Spleen (tissue), 11 donors: Measurements from ENCODE around the gene IDUA. TPM values are rescaled to one million over a fixed set of nuclear protein-coding genes. Genes with fewer than 3 reads are reported as not detected.

Experiments used
- DNase-seq: peaks from one replicate; pipeline ENCODE4 v3.0.0-alpha.2; 2020
- H3K27ac ChIP-seq, 8 donors: fragments of 200-600 bp; sonication (generic) in 7 of 8; 1 replicate in 4 of 8; 2 replicates in 4 of 8; pipeline versions ENCODE4 v1.5.0 to v1.8.0; 2016 to 2021; ENCODE audit warnings: inconsistent platforms in 4 of 8, mild to moderate bottlenecking in 4 of 8, moderate library complexity in 1 of 8
- H3K27me3 ChIP-seq, 7 donors: fragments of 200-600 bp; sonication (generic) in 6 of 7; replicated peaks in 1 of 7; 1 replicate in 4 of 7; 2 replicates in 3 of 7; pipeline versions ENCODE4 v1.5.0 to v1.8.0; 2016 to 2021; ENCODE audit warnings: inconsistent platforms in 3 of 7, mild to moderate bottlenecking in 1 of 7
- H3K36me3 ChIP-seq, 6 donors: fragments of 200-600 bp; sonication (generic) in 5 of 6; 1 replicate in 4 of 6; 2 replicates in 2 of 6; pipeline versions ENCODE4 v1.5.0 to v1.8.0; 2016 to 2021; ENCODE audit warnings: inconsistent platforms in 2 of 6
- H3K4me1 ChIP-seq, 6 donors: fragments of 200-600 bp; sonication (generic) in 5 of 6; 1 replicate in 3 of 6; 2 replicates in 3 of 6; pipeline versions ENCODE4 v1.5.0 to v1.8.0; 2016 to 2021; ENCODE audit warnings: inconsistent platforms in 3 of 6
- H3K4me3 ChIP-seq, 8 donors: fragments of 200-600 bp; sonication (generic) in 7 of 8; 1 replicate in 4 of 8; 2 replicates in 4 of 8; pipeline versions ENCODE4 v1.5.0 to v1.8.0; 2016 to 2021; ENCODE audit warnings: inconsistent platforms in 4 of 8, mild to moderate bottlenecking in 4 of 8, moderate library complexity in 2 of 8
- H3K9me3 ChIP-seq, 8 donors: fragments of 200-600 bp; sonication (generic) in 7 of 8; 1 replicate in 4 of 8; 2 replicates in 4 of 8; pipeline versions ENCODE4 v1.5.0 to v1.8.0; 2016 to 2021; ENCODE audit warnings: inconsistent platforms in 4 of 8
- POLR2A ChIP-seq, 3 donors: fragments of 450-650 bp; IDR thresholded peaks; one replicate each; pipeline ENCODE4 v1.5.1; 2017; ENCODE audit warnings: antibody characterized with exemption in 3 of 3, mild to moderate bottlenecking in 1 of 3
- POLR2AphosphoS5 ChIP-seq, 3 donors: sonication (generic); formaldehyde crosslinking; IDR thresholded peaks; one replicate each; pipeline ENCODE4 v1.5.1; 2017; ENCODE audit warnings: antibody characterized with exemption in 3 of 3
- WGBS, 5 donors: extraction: QIAGEN DNeasy Blood & Tissue Kit in 3 of 5; methylation state at CpG; one replicate each; pipeline versions ENCODE4 v1.1.5 to v1.1.7; 2013 to 2018; 5-methylcytosine and 5-hydroxymethylcytosine counted together
- intact Hi-C: fragments of 100-400 bp; cut with DNase I; formaldehyde crosslinking; loops from one replicate; pipeline ENCODE4 v1.15.0; 2023; ENCODE audit warnings: low total_unique reads
- polyA plus RNA-seq, 3 donors: library from polyadenylated mRNA; stranded (reverse); fragments of 200-250 nt; gene quantifications; one replicate each; pipeline ENCODE4 v1.2.1, GENCODE V29; 2013
- total RNA-seq, 7 donors: library from RNA; depleted of rRNA in 3 of 7; stranded (reverse); fragments of >200 nt in 3 of 7; fragmentation: NEBNext Ultra II Directional in 4 of 7; extraction: Animal tissue kit (Norgen Biotek cat#: 25700) in 4 of 7; gene quantifications; one replicate each; pipeline versions ENCODE4 v1.1.0 to v1.2.1, GENCODE V29; 2016 to 2021
- TF ChIP-seq, protein P1 (sequence below), 11 experiments: fragments of 200-600 bp in 7 of 11; fragments of 450-650 bp in 4 of 11; sonication (generic) in 4 of 11; IDR thresholded peaks in 8 of 11; conservative IDR thresholded peaks in 3 of 11; 1 replicate in 7 of 11; 2 replicates in 4 of 11; pipeline versions ENCODE4 v1.4.0 to v1.8.0; 2016 to 2021; ENCODE audit warnings: antibody characterized with exemption in 11 of 11, inconsistent platforms in 4 of 11, mild to moderate bottlenecking in 1 of 11
- donor health status: healthy with polysubstance abuse.
- donor health status: DM: no; HTN: no; CAD: no; lungs with moderate emphysema.
- donor health status: DM: no; HTN: no; CAD: no.
- donor health status: Bipolar disorder and iron deficiency.
- donor health status: healthy.
- donor health status: DM: no; HTN: no; CAD: no.
- donor health status: DM: yes; HTN: yes; CAD: no.

Gene IDUA
- total and polyA plus RNA-seq, 10 donors: 11.5 to 58.3 (median 24.4) TPM

DNA sequence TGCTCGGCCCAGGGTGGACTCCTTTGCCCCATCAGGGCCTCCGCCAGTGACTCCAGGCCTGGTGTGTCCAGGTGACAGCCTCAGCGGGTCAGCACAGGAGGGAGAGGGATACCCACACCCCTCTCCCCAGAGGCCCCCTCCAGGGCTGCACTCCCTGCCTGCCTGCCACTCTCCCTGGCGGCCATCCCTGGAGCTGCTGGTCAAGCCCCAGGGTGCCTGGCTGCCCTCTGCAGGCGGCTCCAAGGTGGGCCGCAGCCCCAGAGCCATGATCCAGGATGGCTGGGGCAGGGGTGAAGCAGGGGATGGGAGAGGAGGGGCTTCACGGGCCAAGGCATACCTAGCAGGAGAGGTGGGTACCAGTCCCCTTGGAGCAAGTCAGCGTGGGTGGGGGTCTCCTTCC is 28.3 kb downstream of the IDUA start:
- H3K9me3 ChIP-seq: no peaks in the 10 kb centered on the region
- WGBS, 5 donors: 84 to 96% (median 93%) methylated on average over 2 to 8 of the region's 8 CpGs

DNA sequence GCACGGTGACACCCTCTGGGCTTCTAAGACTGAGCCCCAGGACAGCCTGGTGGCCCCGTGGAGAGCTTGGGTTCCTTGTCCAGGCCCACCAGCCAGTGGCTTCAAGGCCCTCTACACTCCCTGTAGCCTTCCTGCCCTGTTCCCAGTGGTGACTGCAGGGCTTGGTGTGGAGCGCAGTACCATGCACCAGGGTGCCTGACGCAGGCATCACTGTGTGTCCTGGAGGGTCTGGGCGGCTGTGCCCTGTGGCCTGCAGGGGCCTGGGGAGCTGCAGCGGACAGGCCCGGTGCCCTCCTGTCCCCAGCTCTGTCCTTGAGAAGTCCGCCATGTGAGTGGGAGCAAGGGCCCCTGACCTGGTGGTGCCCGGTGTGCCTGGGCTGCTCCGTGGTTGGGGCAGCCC is 28.9 kb downstream of the IDUA start:
- no peaks in the 10 kb centered on the region for H3K36me3 ChIP-seq
- whole genome bisulfite sequencing, 5 donors: 78 to 100% (median 90%) methylated on average over 1 to 10 of the region's 10 CpGs
- peaks cover 0 to 18% (median 0%) of the 10 kb centered on the region in 7 donors for H3K27me3 ChIP-seq
- no peak overlapping the region for H3K27ac ChIP-seq
- H3K4me1 ChIP-seq: peaks cover under 1 to 54% (median 34%) of the 10 kb centered on the region in 6 donors
- no peak for DNase-seq
- TF ChIP-seq, protein P1, sequence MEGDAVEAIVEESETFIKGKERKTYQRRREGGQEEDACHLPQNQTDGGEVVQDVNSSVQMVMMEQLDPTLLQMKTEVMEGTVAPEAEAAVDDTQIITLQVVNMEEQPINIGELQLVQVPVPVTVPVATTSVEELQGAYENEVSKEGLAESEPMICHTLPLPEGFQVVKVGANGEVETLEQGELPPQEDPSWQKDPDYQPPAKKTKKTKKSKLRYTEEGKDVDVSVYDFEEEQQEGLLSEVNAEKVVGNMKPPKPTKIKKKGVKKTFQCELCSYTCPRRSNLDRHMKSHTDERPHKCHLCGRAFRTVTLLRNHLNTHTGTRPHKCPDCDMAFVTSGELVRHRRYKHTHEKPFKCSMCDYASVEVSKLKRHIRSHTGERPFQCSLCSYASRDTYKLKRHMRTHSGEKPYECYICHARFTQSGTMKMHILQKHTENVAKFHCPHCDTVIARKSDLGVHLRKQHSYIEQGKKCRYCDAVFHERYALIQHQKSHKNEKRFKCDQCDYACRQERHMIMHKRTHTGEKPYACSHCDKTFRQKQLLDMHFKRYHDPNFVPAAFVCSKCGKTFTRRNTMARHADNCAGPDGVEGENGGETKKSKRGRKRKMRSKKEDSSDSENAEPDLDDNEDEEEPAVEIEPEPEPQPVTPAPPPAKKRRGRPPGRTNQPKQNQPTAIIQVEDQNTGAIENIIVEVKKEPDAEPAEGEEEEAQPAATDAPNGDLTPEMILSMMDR (IDR thresholded peaks at IDR 0.05 in 8 of 11, conservative IDR thresholded peaks at IDR 0.05 in 3 of 11): no peak
- no peak for TF ChIP-seq POLR2A (IDR thresholded peaks at IDR 0.05)
- TF ChIP-seq POLR2AphosphoS5 (IDR thresholded peaks at IDR 0.05): no peak
- no peak overlapping the region for H3K4me3 ChIP-seq
- intact Hi-C loops: no loop called here
- H3K9me3 ChIP-seq: no peaks in the 10 kb centered on the region

More for the DNA sequence above, 28.3 kb downstream of the IDUA start:
- Histone ChIP-seq H3K4me1 (peaks cover 6 to 59% (median 40%) of the 10 kb centered on the region in 6 donors), H3K27me3 (peaks cover 0 to 24% (median 0%) of the 10 kb centered on the region in 7 donors), H3K36me3 (no peaks in the 10 kb centered on the region), H3K27ac (no peak overlapping the region), H3K4me3 (no peak overlapping the region)
- no peak for DNase-seq
- TF ChIP-seq, protein P1 (IDR thresholded peaks at IDR 0.05 in 8 of 11, conservative IDR thresholded peaks at IDR 0.05 in 3 of 11): no peak
- TF ChIP-seq POLR2AphosphoS5 (IDR thresholded peaks at IDR 0.05): no peak
- no peak for TF ChIP-seq POLR2A (IDR thresholded peaks at IDR 0.05)
- intact Hi-C loops: no loop called here

DNA sequence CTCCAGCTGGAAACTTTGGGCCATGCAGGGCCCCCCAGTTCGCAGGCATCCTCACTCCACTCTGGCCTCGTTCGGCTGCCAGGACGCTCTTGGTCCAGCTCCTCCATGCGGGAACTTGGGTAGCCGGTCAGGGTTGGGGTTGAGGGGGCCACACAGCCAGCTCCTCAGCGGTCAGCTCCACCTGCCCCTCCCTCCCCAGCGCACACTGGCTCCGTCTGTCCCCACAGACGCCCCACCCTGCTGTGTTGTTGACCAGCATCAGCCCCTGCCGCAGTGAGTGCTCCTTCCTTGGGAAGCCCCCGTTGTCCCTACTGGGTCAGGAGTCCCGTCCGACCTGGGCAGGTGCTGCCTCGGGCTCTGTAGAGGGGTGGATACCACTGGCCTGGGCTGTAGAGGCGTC is 30.4 kb downstream of the IDUA start:
- no peak for DNase-seq
- peaks cover 0 to 59% (median 40%) of the 10 kb centered on the region in 6 donors for H3K4me1 ChIP-seq
- intact Hi-C loops: no loop called here
- no peak overlapping the region for H3K27ac ChIP-seq
- H3K27me3 ChIP-seq: peaks cover 0 to 11% (median 0%) of the 10 kb centered on the region in 7 donors
- WGBS, 5 donors: 82 to 94% (median 89%) methylated on average over 12 to 16 of the region's 16 CpGs
- no peaks in the 10 kb centered on the region for H3K9me3 ChIP-seq
- TF ChIP-seq, protein P1 (IDR thresholded peaks at IDR 0.05 in 8 of 11, conservative IDR thresholded peaks at IDR 0.05 in 3 of 11): no peak
- TF ChIP-seq POLR2A (IDR thresholded peaks at IDR 0.05): no peak
- no peak for TF ChIP-seq POLR2AphosphoS5 (IDR thresholded peaks at IDR 0.05)
- no peaks in the 10 kb centered on the region for H3K36me3 ChIP-seq
- H3K4me3 ChIP-seq: no peak overlapping the region

DNA sequence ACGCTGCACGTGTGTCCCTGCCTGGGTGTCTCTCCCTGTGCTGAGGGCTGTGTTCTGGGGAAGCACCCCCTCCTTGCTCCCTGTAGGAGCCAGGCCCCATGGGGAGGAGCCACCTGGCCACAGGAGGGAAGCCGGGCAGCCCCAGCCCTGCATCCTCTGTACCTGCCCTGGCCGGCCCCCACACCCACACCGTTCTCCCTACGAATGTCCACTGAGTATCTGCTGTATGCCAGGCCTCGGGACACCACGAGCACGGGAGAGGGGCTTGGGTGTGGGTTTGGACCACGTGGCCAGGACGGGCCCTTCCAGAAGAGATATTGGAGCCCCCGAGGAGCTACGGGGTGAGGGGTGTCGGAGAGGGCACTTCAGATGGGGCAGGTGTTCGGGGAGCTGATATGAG is 30.9 kb downstream of the IDUA start:
- peaks cover 0 to 56% (median 39%) of the 10 kb centered on the region in 6 donors for H3K4me1 ChIP-seq
- H3K27ac ChIP-seq: no peak overlapping the region
- peaks cover 0 to 6% (median 0%) of the 10 kb centered on the region in 7 donors for H3K27me3 ChIP-seq
- no peak for TF ChIP-seq POLR2A (IDR thresholded peaks at IDR 0.05)
- TF ChIP-seq POLR2AphosphoS5 (IDR thresholded peaks at IDR 0.05): no peak
- TF ChIP-seq, protein P1 (IDR thresholded peaks at IDR 0.05 in 8 of 11, conservative IDR thresholded peaks at IDR 0.05 in 3 of 11): no peak
- H3K4me3 ChIP-seq: no peak overlapping the region
- no peak for DNase-seq
- WGBS, 5 donors: 84 to 94% (median 89%) methylated on average over 13 to 15 of the region's 15 CpGs
- H3K9me3 ChIP-seq: no peaks in the 10 kb centered on the region
- intact Hi-C loops: no loop called here
- no peaks in the 10 kb centered on the region for H3K36me3 ChIP-seq
